PC-3 (cell line): Measurements from ENCODE around the gene SCAF4.

Experiments used
- EZH2phosphoT487 ChIP-seq: fragments of 300-600 bp; sonication (generic); IDR thresholded peaks from 2 replicates; pipeline ENCODE4 v1.6.1; 2018; ENCODE audit warnings: mild to moderate bottlenecking, antibody characterized with exemption, low read length, borderline replicate concordance
- TF ChIP-seq, protein P1 (sequence below): fragments of 300-600 bp; sonication (generic); conservative IDR thresholded peaks from 2 replicates; pipeline ENCODE4 v1.5.1; 2017; ENCODE audit warnings: antibody characterized with exemption, low read depth, mild to moderate bottlenecking, low read length

DNA sequence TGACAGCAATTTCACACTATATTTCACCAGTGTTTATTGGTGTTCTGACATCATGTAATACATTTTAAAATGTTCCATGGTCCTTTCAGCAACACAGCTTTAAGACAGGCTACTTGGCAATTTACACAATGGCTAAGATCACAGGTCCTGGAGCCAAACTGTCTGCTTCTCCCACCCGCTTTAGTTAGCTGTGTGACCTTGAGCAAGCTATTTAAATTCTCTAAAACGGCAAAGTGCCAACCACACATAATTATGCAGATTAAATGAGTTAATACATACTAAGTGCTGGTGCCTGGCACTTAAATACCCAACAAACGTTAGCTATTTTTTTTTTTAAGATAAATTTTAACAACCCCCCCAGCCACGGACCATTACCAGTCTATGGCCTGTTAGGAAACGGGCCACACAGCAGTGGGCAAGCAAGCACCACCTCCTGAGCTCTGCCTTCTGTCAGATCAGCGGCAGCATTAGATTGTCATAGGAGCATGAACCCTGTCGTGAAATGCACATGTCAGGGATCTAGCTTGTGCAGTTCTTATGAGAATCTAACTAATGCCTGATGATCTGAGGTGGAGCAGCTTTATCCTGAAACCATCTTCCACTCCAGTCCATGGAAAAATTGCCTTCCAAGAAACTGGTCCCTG is 45.5 kb downstream of the SCAF4 start:
- TF ChIP-seq, protein P1, sequence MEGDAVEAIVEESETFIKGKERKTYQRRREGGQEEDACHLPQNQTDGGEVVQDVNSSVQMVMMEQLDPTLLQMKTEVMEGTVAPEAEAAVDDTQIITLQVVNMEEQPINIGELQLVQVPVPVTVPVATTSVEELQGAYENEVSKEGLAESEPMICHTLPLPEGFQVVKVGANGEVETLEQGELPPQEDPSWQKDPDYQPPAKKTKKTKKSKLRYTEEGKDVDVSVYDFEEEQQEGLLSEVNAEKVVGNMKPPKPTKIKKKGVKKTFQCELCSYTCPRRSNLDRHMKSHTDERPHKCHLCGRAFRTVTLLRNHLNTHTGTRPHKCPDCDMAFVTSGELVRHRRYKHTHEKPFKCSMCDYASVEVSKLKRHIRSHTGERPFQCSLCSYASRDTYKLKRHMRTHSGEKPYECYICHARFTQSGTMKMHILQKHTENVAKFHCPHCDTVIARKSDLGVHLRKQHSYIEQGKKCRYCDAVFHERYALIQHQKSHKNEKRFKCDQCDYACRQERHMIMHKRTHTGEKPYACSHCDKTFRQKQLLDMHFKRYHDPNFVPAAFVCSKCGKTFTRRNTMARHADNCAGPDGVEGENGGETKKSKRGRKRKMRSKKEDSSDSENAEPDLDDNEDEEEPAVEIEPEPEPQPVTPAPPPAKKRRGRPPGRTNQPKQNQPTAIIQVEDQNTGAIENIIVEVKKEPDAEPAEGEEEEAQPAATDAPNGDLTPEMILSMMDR, result no peak
- no peak for TF ChIP-seq EZH2phosphoT487
